Colonic mucosa (tissue), 4 donors: ENCODE measurements around the gene GNAQ. TPM values are rescaled to one million over a fixed set of nuclear protein-coding genes. Genes with fewer than 3 reads are reported as not detected.

Experiments
- DNase-seq: peaks from one replicate; pipeline ENCODE4 v3.0.0-alpha.2; 2020
- H3K27ac ChIP-seq: fragments of 200-600 bp; one replicate; pipeline ENCODE4 v1.8.0; 2021
- H3K27me3 ChIP-seq: fragments of 200-600 bp; one replicate; pipeline ENCODE4 v1.8.0; 2021
- H3K36me3 ChIP-seq: fragments of 200-600 bp; one replicate; pipeline ENCODE4 v1.8.0; 2021
- H3K4me1 ChIP-seq: fragments of 200-600 bp; one replicate; pipeline ENCODE4 v1.8.0; 2021; ENCODE audit warnings: mild to moderate bottlenecking
- H3K4me3 ChIP-seq: fragments of 200-600 bp; one replicate; pipeline ENCODE4 v1.8.0; 2021
- H3K9ac ChIP-seq, 2 donors: one replicate each; pipeline ENCODE4 v1.7.0; 2013; ENCODE audit warnings: control low read depth in 2 of 2, low read depth in 2 of 2, low read length in 2 of 2
- H3K9me3 ChIP-seq: fragments of 200-600 bp; one replicate; pipeline ENCODE4 v1.8.0; 2021
- intact Hi-C: fragments of 100-400 bp; cut with DNase I; formaldehyde crosslinking; loops from one replicate; pipeline ENCODE4 v1.14.1; 2022
- total RNA-seq, 2 donors: library from RNA; stranded (reverse); fragmentation: NEBNext Ultra II Directional in 1 of 2; extraction: Animal tissue kit (Norgen Biotek cat#: 25700) in 1 of 2; gene quantifications; one replicate each; pipeline ENCODE4 v1.2.1, GENCODE V29; 2021
- TF ChIP-seq, protein P1 (sequence below): fragments of 200-600 bp; IDR thresholded peaks from one replicate; pipeline ENCODE4 v1.8.0; 2022; ENCODE audit warnings: antibody characterized with exemption, mild to moderate bottlenecking
- donor health status: healthy.
- donor health status: DM: no; HTN: no; CAD: no.
- donor health status: DM: no; HTN: no; CAD: no.

The GNAQ gene
- total RNA-seq, 2 donors from 2014 or later, result 75.6 to 105 TPM

DNA sequence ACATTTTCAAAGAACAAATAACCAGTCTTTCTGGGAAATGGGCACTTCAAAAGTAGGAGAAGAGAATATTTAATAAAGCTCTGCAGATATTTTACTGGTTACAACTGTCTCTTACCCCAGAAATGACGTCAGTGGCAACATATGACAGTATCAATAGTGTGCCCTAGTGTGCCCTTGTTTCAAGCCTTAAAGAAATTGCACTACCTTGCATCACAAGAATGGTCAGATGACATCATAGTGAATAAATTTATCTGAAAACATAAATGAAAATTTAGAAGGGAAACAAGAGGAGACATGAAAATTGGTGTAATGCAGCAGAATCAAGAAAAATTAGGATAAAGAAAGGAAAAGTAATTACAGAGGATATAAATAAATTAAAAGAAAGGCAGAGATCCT lies 176.7 kb downstream of the GNAQ start:
- no peaks in the 10 kb centered on the region for H3K4me1 ChIP-seq
- H3K4me3 ChIP-seq, result no peak overlapping the region
- no peak for DNase-seq
- intact Hi-C loops, result loop anchor here (10.0 kb wide), 1 partner anchor 90 kb away; no protein-coding TSS in a partner anchor
- H3K36me3 ChIP-seq, result no peaks in the 10 kb centered on the region
- H3K9ac ChIP-seq, result no peak overlapping the region
- H3K27ac ChIP-seq, result no peak overlapping the region
- no peaks in the 10 kb centered on the region for H3K27me3 ChIP-seq
- H3K9me3 ChIP-seq, result no peaks in the 10 kb centered on the region
- TF ChIP-seq, protein P1, sequence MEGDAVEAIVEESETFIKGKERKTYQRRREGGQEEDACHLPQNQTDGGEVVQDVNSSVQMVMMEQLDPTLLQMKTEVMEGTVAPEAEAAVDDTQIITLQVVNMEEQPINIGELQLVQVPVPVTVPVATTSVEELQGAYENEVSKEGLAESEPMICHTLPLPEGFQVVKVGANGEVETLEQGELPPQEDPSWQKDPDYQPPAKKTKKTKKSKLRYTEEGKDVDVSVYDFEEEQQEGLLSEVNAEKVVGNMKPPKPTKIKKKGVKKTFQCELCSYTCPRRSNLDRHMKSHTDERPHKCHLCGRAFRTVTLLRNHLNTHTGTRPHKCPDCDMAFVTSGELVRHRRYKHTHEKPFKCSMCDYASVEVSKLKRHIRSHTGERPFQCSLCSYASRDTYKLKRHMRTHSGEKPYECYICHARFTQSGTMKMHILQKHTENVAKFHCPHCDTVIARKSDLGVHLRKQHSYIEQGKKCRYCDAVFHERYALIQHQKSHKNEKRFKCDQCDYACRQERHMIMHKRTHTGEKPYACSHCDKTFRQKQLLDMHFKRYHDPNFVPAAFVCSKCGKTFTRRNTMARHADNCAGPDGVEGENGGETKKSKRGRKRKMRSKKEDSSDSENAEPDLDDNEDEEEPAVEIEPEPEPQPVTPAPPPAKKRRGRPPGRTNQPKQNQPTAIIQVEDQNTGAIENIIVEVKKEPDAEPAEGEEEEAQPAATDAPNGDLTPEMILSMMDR, result no peak

DNA sequence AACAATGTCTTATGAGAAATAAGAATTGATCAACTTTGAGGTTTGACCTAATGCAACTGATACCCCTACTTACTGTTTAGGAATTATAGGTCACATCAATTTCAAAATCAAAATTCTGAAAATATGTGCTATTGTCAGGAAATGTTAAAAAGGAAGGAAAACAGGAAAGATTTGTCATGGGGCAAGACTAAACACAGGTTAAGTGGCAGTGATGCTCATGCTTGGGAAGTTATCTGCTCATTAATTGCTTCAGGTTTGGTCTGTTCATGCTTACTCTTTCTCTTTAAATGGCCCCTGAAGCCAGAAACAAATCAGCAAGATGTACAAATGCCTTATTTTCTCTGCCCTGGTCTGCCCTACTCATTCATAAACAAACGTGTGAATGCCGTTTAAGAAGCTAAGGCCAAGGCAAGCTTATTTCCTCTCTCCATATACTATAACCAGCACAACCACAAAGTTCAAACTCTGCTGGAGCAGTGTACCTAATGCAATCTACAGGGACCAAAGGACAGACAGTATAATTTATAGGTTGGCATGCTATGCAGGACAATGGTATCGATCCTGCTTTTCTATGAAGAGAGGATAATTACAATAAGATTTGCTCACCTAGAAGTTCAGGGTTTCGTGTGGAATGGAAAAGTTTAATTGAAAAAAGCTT lies 177.2 kb downstream of the GNAQ start:
- Histone ChIP-seq H3K27me3 (no peaks in the 10 kb centered on the region), H3K9me3 (no peaks in the 10 kb centered on the region), H3K9ac (no peak overlapping the region), H3K27ac (peak overlapping the region; percentile 15), H3K4me3 (no peak overlapping the region), H3K4me1 (no peaks in the 10 kb centered on the region), H3K36me3 (no peaks in the 10 kb centered on the region)
- TF ChIP-seq, protein P1, result no peak
- intact Hi-C loops, result loop anchor here (10.0 kb wide), 1 partner anchor 90 kb away; no protein-coding TSS in a partner anchor
- no peak for DNase-seq

DNA sequence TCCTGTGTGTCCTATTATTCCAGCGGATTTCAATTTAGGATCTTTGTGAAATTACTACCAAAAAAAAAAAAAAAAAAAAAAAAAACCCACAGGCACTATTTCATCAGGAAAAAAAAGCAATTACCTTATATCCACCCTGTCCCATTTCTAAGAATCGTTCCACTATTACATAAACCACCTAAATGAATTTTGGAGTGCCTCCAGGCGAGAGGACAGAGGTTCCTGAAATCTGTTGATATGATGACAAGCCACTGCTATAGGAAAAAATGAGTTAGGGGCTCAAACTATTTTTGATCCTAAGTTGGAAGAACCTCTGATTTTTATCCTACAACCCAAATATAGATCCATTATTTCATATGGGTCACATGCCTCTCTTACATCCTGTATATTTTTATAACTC lies 177.9 kb downstream of the GNAQ start:
- Histone ChIP-seq H3K9ac (no peak overlapping the region), H3K4me3 (no peak overlapping the region), H3K4me1 (no peaks in the 10 kb centered on the region), H3K9me3 (no peaks in the 10 kb centered on the region), H3K27ac (no peak overlapping the region), H3K36me3 (no peaks in the 10 kb centered on the region), H3K27me3 (no peaks in the 10 kb centered on the region)
- TF ChIP-seq, protein P1, result no peak
- intact Hi-C loops, result loop anchor here (10.0 kb wide), 1 partner anchor 91 kb away; no protein-coding TSS in a partner anchor
- DNase-seq, result no peak

DNA sequence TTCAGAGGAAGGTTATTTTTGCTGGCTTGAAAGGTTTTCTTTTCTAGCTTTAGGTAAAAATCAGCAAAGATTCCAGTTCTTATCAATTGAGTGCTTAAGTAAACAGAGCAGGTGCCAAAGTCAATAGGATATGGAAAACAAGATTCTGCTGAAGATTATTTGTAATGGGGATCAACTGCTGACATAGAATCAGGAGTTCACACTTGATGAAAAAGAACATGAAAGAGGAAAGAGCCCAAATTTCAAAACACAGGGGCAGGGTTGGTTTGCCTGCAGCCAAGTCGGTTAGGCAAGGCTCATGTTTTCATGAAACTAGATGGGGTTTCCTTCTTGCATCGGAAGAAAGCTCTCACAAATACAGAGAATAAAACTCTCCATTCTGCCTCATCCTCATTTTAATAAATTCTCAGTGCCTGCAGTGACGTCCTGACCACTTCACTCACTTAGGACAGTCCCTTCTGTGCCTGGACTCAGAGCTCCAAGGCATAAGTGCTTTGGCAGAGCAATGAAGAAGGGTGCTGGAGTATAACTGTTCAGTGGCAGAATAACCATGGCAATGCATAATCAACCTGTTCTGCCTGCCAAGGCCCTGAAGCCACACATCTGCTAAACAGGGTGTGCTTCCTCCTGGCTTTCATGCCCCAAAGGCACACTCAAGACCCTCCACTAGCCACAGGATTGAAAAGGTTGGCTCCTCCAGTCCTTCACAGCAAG lies 179.6 kb downstream of the GNAQ start:
- H3K4me1 ChIP-seq, result no peaks in the 10 kb centered on the region
- no peaks in the 10 kb centered on the region for H3K9me3 ChIP-seq
- no peak overlapping the region for H3K27ac ChIP-seq
- TF ChIP-seq, protein P1, result no peak
- H3K27me3 ChIP-seq, result no peaks in the 10 kb centered on the region
- intact Hi-C loops, result loop anchor here (10.0 kb wide), 1 partner anchor 93 kb away; no protein-coding TSS in a partner anchor
- DNase-seq, result no peak
- no peak overlapping the region for H3K4me3 ChIP-seq
- no peak overlapping the region for H3K9ac ChIP-seq
- H3K36me3 ChIP-seq, result no peaks in the 10 kb centered on the region

DNA sequence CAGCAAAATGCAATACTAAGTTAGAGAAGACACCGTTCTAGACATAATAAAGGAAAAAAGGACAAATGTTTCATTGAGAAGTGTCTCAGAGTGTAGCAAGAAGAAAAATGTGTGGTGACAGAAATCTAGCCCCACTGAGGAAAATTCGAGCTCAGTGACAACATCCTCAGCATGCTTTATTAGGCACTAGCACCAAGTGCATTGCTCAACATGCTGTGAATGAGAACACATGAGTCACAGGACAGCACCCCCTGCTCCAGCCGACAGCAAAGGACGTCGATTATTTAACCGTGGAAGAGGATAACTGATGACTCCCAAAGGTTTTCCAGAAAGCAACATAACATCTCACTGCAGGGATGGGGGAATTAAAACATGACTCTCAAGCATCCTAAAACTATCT lies 182.7 kb downstream of the GNAQ start:
- Histone ChIP-seq H3K9ac (no peak overlapping the region), H3K27me3 (no peaks in the 10 kb centered on the region), H3K36me3 (no peaks in the 10 kb centered on the region), H3K4me1 (no peaks in the 10 kb centered on the region), H3K4me3 (no peak overlapping the region), H3K27ac (peak overlapping the region; percentile 5), H3K9me3 (no peaks in the 10 kb centered on the region)
- intact Hi-C loops, result loop anchor here (10.0 kb wide), 1 partner anchor 186 kb away; the partner anchor contains the start of gene GNAQ
- DNase-seq, result no peak
- TF ChIP-seq, protein P1, result no peak
